Epidermal melanocyte (primary cell): ENCODE data around the gene LYPD8.
"Not testable (repeated sequence)": the region's sequence is repeated elsewhere in the genome, so short reads cannot be mapped to it uniquely, and the experiment has no call there.

Experiments used
- DNase-seq: peaks from one replicate; pipeline ENCODE4 v3.0.0; 2011; ENCODE audit warnings: low spot score; ENCODE audit not compliant: insufficient read length

The LYPD8 gene, protein sequence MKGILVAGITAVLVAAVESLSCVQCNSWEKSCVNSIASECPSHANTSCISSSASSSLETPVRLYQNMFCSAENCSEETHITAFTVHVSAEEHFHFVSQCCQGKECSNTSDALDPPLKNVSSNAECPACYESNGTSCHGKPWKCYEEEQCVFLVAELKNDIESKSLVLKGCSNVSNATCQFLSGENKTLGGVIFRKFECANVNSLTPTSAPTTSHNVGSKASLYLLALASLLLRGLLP

DNA sequence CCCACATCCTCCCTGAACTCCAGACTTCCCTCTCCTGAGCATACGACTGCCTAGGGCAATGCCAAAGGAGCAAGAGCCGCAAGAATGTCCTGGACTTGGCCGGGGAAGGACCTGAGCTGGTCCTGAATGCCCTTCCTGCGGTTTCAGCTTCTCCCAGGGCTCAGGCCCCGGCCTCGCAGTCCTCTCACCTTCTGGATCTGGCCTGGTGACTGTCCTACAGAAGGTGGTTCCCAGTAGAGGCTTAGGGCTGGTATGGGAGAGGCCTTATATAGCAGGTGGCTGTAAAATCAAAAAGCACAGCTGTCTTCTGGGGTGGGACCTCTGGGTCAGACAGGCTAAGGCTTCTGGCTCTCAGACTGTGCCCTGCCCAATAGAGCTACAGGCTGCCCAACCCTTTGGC, at the start of gene LYPD8:
LYPD8 (minus strand) TSS at position 243 of the 400 bp plus-strand sequence. CDS start 4,678 bp downstream, outside the sequence.
- DNase-seq: no peak

DNA sequence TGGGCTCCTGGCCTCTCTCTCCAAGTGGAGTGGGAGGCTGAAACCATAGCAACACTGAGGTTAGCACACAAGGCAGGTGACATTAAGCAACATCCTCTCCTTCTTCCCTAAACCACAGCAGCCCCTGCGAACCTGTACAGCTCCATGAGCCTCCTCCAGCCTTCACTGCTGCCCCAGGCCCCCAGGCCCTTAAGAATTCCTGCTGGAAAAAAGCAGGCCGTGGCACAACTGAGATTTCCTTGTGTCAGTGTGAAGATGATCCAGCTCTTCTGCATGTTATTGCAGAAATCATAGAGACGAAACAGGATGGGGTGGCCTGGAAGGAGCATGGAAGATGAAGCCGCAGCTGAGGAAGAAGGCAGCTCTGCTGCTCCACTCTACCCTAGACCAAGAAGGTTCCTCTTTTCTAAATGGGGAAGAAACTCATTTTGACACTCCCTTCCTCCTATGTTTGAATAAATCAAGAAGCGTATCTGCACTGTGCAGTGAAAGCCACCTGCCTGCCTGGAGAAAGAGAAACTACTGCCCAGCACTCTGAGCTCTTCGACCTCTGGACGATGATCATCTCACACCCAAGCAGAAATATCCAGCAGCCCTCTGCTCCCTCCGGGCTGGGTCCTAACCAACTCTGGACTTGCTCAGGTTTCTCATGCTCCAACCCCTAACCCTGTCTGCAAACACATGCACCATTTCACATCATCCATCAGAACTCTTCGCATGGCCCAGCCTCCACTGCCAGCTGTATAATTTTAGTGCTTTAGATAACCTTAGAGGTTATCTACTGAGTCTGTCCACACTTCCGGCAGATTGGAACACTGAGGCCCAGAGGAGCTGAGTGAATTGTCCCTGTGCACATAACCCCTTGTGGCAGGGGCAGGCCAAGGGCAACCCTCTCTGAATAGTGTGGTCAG, 49.5 kb upstream of the LYPD8 start:
- no peak for DNase-seq

DNA sequence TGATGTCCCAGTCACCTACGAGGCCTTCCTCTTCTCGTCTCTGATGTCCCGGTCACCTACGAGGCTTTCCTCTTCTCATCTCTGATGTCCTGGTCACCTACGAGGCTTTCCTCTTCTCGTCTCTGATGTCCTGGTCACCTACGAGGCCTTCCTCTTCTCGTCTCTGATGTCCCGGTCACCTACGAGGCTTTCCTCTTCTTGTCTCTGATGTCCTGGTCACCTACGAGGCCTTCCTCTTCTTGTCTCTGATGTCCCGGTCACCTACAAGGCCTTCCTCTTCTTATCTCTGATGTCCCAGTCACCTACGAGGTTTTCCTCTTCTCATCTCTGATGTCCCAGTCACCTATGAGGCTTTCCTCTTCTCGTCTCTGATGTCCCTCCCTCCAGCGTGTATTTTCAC, 47.9 kb upstream of the LYPD8 start:
- not testable (repeated sequence) for DNase-seq

DNA sequence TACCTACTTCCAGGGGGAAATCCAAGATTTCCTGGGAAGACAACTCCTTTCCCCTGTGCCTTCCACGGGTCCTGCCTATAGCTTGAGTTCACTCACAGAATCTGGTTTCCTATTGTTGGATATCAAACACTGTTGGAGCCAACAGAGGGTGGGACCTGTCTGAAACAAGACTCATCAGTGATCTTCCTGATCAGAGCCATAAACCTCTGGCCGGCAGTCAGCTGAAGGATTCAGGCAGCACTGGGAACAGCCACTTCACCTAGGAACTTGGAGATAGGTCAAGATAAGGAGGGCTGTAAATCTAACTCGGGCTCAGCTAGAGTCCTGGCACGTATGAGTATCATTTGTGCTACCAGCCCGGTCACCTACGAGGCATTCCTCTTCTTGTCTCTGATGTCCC, 46.9 kb upstream of the LYPD8 start:
- no peak for DNase-seq

DNA sequence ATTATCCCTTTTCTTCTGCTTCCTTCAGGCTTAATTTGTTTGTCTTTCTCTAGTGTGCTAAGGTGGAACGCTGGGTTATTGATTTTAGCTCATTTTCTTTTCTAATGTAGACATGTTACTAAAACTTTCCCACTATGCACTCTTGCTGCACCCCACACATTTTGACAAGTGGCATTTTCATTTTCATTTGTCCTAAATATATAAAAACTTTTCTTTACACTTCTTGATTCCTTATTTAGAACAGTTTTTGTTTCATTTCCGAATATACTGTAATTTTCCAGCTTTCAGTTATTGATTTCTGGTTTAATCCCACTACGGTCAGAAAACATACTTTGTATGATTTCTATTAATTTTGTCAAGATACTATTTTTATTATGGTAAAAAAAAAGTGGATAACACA, 44.9 kb upstream of the LYPD8 start:
- no peak for DNase-seq

DNA sequence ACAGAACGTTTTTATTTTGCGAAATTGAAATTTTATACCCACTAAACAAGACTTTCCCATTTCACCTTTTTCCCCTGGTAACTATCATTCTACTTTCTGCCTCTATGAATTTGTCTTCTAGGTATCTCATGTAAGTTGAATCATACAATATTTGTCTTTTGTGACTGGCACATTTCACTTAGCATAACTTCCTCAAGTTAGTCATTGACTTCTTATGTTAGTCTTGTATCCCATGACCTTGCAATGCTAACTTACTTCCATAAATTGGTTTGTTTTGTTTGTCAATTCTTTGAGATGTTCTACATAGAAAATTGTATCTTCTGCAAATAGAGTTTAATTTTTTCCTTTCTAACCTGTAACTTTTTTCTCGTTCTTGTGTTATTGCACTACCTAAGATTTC, 43.2 kb upstream of the LYPD8 start:
- DNase-seq: no peak

DNA sequence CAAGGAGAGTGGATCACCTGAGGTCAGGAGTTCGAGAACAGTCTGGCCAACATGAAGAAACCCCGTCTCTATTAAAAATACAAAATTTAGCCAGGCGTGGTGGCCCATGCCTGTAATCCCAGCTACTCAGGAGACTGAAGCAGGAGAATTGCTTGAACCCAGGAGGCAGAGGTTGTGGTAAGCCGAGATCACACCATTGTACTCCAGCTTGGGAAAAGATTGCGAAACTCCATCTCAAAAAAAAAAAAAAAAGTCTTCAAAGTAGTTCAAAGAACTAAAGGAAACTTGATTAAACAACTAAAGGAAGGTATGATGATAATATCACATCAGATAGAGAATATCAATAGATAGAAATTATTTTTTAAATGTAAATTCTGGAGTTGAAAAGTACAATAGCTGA, 39.1 kb upstream of the LYPD8 start:
- DNase-seq: not testable (repeated sequence)

DNA sequence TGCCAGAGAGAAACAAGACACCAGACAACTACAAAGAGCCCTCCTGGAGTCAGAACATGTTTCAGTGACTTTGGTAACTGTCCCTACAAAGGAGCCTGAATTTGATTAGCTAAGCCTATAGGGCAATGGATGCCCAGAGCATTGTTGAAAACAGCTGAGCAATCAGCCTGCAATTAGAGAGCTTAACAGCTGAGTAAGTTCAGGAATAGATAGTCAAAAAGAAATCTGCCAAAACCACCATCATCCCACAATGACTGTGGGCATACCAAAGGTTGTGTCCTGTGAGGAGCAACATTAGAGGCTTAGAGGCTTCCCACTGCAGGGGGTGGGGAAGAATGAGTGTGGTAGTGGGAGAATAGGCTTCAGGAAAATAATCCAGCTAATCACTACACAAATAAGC, 38.0 kb upstream of the LYPD8 start:
- no peak for DNase-seq

DNA sequence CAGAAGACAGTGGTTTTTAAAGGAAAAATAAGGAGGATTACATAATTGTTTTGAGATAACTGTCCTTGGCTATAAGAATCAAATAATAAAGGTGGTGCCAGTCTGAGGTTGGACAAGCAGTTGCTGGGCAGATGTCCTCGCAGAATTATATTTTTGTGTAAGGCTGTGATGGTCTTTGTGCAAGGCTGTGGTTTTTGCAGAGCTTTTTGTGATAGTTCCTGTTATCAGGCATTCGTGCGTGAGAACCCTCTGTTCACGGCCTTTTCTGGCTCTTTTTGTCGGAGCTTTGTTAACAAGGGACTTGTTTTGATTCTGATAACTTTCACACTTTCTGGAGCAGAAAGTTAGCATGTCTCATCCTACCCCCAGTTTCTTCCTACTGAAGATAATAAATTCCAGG, 36.8 kb upstream of the LYPD8 start:
- no peak for DNase-seq

DNA sequence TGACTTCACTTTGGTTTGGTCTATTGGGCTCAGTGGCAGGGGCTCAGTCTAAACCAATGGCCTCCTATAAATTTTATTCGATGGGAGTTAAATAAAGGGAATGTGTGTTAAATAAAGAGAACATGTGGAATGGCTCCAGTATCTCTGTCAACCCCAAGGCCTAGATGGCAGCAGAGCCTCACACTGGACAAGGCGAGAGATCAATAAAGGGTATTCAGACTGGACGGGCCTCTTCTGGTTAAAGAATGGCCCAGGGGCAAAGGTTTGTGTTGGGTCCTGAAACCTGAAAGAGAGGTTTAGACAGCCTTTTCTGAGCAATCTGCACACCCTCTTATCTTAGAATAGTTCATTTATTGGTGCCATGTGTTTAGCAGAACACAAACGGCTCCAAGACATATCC, 35.5 kb upstream of the LYPD8 start:
- DNase-seq: no peak

DNA sequence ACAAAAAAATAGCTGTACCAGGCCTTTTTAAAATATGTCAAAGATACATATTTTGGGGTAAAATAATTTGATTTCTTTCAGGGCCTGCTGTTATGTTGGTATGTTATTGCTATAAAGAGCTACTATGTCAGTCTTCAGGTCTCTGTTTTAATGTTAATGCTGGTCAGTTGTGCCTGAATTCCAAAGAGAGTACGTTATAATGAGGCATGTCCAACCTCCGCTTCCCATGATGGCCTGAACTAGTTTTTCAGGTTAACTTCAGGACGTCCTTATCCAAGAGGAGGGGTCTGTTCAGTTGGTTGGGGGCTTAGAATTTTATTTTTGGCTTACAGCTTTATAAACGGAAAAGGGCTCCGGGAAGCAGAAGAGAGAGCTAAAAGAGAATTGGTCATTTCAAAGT, 34.9 kb upstream of the LYPD8 start:
- no peak for DNase-seq

DNA sequence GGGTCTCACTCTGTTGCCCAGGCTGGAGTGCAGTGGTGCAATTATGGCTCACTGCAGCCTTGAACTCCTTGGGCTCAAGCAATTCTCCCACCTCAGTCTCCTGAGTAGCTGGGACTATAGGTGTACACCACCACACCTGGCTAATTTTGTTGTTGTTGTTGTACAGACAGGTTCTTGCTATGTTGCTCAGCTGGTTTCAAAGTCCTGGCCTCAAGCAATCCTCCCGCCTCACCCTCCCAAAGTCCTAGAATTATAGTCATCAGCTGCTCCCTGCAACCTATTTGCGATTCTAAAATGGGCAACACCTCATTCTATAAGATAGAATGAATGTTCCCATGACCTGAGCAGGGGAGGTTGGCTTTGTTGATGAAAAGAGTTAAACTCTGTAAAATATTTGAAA, 33.8 kb upstream of the LYPD8 start:
- not testable (repeated sequence) for DNase-seq

DNA sequence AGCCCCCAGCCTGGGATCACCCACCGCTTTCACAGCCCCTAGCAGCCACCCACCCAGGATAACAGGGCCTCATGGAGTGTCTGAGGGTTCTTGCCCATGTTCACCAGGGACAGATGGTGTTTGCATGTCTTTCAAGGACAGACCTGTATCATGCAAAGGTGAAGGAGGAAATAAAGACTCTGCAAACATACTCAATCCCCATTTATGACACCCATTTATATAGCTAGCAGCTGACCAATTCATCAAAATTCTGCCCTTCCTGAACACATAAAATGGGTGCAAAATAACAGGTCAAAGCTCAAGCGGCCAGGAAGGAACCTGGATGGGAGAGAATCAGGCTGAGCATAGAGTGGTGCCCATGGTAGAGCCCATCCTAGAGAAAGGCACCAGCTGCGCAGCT, 32.8 kb upstream of the LYPD8 start:
- DNase-seq: no peak

DNA sequence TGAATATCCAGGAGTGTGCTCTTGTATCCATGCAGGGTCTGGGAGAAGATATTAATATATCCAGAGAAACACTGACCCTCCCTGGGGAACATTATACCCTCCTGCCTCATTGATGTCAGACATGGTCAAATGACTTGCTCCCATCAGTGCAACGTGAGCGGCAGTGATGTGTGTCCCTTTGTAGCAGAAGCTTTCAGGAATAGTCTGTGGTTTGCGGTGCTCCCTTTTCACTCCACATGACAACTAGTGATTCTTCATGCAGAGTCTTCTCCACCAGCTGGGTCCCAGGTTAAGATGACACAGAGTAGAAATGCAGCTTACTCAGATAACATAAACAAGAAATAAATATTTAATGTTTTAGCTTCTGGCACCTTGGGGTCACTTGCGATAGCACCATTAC, 31.9 kb upstream of the LYPD8 start:
- DNase-seq: no peak

DNA sequence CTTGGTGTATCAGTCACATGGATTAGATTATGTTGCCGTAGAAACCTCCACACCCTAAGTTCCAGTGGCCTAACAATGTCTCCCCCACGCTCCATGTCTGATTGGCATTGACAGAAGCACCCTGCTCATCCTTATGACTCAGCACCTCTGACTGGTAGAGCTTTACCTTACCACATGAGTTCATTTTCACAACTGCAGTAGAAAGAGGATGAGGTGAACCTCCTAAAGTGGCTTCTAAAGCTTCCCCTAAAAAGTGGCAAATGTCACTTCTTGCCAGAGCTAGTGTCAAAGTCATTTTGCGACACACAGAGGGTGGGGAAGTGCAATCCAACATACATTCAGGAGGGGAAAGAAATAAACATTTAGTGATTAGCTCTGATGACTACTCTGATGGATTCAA, 30.6 kb upstream of the LYPD8 start:
- DNase-seq: no peak

DNA sequence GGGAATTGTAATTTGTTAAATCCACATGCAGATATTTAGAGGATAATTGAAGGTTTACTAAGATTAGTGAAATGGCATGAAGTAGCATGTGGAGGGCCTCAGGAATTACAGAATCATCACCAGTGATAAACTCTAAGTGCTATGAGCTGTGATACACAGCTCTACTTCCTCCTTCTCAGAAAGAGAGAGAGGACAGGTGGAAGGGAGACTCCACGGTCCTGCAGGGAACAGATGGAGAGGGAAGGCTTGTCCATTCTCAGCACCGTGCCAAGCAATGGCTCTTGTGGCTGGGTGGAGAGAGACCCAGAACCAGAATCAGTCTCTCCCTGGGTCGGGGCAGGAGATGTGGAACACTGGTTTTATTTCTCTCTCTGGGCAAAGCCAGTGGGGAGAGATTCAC, 27.8 kb upstream of the LYPD8 start:
- DNase-seq: no peak

DNA sequence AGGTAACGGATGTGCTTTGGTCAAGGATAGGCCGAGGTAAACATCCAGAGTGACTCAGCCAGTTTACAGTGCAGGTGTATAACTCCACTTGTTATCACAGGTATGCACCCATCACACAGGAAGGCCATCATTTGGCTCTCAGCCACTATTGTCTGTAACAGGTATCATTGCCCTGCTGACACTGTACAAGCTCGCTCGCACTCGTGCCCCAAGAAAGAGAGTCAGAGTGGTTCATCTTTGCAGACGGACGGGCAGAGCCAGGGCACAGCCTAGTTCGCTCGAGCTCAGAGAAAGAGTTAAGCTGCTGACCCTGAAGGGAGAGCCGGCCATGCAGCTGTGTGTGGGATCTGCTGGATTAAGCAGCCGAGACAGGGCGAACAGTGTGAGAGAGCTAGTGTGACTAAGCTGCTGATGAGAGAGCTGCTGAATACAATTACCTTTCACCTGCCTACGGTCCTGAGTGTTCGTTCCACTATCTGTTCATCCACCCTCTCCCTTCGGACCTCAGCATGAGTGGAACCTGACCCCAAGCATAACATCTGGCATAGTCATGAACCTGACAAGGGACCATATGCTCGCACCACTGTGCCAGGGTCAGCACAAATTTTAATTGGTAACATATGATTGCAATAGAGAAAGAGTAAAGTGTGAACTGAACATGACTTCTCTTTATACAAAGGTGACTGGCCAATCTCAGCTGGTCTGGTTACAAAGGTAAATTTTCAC, 27.0 kb upstream of the LYPD8 start:
- DNase-seq: no peak

DNA sequence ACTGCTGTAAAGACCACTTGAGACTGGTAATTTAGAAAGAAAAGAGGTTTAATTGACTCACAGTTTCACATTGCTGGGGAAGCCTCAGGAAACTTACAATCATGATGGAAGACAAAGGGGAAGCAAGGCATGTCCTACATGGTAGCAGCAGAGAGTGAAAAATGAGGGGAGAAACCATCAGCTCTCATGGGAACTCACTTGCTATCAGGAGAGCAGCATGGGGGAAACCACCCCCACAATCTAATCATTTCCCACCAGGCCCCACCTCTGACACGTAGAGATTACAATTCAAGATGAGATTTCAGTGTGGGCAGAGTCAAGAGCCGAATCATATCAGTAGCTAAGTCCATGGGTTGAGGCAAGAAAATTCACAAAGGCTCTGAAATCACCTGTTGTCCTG, 23.8 kb upstream of the LYPD8 start:
- DNase-seq: no peak

DNA sequence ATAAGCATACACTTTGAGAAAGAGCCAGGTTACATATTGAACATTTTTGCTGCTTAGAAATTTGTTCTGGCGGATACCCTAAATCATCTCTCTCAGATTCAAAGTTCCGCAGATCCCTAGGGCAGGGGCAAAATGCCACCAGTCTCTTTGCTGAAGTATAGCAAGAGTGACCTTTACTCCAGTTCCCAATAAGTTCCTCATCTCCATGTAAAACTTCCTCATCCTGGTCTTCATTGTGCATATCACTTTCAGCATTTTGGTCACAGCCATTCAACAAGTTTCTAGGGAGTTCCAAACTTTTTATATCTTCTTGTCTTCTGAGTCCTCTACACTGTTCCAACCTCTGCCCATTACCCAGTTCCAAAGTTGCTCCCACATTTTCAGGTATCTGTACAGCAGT, 23.3 kb upstream of the LYPD8 start:
- DNase-seq: no peak

DNA sequence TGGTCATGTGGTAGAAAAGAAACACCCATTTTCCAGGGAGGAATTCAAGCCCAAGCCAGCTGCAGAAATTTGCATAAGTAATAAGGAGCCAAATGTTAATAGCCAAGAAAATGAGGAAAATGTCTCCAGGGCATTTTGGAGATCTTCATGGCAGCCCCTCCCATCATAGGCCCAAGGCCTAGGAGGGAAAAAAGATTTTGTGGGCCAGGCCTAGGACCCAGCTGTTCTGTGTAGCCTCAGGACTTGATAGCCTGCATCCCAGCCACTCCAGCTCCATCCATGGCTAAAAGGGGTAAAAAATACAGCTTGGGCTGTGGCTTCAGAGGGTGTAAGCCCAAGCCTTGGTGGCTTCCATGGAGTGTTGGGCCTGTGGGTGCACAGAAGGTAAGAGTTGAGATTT, 21.4 kb upstream of the LYPD8 start:
- no peak for DNase-seq

DNA sequence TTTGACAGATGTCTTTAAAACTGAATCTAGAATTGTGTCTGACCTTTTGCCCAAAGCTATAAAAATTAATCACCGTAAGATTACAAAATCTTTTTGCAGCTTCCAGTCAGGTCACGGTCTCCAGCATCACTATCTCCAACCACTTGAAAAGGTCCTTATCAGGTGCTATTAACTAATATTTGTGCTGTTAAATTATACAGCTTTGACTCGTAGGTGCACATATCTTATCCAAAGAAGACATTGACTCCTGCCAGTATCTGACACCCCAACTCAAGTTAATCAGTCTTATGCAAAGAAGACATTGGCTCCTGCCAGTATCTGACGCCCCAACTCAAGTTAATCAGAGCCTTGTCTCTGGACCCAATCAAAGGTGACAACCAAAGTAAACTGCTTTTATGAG, 19.9 kb upstream of the LYPD8 start:
- DNase-seq: no peak

DNA sequence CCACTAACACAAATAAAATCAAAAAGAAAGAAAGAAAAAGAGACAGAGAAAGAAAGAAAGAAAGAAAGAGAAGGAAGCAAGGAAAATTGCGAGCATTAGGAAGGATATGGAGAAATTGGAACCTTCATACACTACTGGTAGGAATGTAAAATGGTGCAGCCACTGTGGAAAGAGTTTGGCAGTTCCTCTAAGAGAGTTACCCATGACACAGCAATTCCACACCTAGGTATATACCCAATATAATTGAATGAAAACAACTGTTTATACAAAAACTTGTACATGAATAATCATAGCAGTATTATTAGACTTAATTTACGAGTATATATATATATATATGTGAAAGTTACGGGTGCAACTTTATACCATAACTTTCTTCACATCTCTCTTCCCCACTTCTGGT, 4.1 kb upstream of the LYPD8 start:
- no peak for DNase-seq
